Measurements from ENCODE around the gene CDIP1. TPM values are rescaled to one million over a fixed set of nuclear protein-coding genes. Genes with fewer than 3 reads are reported as not detected.

The CDIP1 gene
- polyA plus RNA-seq, 4 donors, result 21.0 to 31.1 (median 28.3) TPM

- DNase-seq (ENCODE audit: low read depth in 4 of 4, low spot score in 3 of 4), result no peak
Observed at GRCh38 chr16:4544473-4544872, 5.9 kb upstream of the CDIP1 start.

DNA sequence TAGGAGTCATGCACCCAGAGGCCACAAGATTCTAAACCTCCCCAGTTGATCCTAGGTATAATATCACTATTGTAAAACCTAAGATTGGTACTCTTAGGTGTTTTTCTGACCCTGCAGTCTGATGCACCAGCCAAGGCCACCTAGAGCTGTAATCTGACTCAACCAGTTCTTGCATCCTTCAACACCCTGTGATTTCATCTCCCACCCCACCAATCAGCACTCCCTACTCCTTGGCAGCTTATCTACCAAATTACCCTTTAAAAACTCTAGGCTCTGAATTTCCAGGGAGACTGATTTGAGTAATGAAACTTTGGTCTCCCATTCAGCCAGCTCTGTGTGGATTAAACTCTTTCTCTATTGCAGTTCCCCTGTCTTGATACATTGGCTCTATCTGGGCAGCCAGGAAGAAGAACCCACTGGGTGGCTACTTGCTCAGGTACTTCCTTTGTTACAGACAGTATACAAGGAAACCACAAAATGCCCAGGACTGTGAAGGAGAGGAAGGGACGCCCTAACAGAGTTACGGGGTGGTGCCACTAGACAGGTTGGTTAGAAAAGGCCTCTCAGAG is 1.2 kb upstream of the CDIP1 start:
- DNase-seq (ENCODE audit: low read depth in 4 of 4, low spot score in 3 of 4), result no peak

DNA sequence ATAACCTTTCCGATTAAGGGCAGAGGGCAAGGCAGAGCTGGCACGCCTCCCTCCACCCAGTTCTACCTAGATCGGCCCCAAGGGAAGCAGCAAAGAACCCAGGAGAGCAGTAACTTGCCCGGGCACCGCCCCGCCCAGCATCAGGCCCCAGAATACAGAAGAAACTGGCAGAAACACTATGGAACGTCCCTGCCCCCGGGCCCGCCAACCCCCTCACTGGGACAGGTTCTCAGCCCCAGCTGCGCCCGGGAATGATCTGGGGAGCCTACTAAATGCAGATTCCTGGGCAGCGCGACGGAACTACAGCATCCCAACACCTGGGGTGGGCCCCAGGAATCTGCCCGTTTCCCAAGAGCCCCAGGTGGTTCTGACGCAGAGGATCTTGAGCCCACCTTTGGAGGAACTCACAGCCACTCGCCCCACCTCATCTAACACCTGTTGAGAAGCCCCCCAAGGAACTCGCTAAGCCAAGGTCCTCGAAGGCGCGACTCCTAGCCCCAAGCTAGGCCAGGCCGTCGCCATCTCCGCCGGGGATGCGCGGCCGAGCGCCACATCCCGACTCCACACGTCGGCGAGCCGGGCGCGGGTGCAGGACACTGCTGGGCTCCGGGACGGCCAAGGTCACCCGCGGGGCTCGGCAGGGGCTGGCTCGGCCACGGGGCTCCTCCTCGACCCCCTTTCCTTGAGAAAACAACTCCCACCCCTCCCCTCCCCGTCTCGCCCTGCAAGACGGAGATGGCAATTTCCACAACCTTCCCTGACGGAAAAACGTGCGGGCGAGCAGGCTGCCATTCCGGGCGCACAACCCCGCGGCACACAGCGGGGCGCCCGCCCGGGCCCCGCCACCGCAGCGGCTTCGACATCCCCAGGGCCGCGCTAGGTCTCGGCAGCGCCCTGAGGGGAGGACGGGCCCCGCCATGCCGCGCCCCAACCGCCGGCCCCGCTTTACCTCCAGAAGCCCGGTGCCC is 913 bp downstream of the CDIP1 start:
- DNase-seq (ENCODE audit: low read depth in 4 of 4, low spot score in 3 of 4), result no peak

GRCh38 chr16:4536391-4537106 is 2.0 kb downstream of the CDIP1 start:
- no peak for DNase-seq (ENCODE audit: low read depth in 4 of 4, low spot score in 3 of 4)

GRCh38 chr16:4535627-4536108 is 2.9 kb downstream of the CDIP1 start:
- no peak for DNase-seq (ENCODE audit: low read depth in 4 of 4, low spot score in 3 of 4)

GRCh38 chr16:4534151-4534790 is 4.3 kb downstream of the CDIP1 start:
- DNase-seq (ENCODE audit: low read depth in 4 of 4, low spot score in 3 of 4), result no peak

- no peak for DNase-seq (ENCODE audit: low read depth in 4 of 4, low spot score in 3 of 4)
Observed at GRCh38 chr16:4533490-4533889, 5.1 kb downstream of the CDIP1 start.

DNA sequence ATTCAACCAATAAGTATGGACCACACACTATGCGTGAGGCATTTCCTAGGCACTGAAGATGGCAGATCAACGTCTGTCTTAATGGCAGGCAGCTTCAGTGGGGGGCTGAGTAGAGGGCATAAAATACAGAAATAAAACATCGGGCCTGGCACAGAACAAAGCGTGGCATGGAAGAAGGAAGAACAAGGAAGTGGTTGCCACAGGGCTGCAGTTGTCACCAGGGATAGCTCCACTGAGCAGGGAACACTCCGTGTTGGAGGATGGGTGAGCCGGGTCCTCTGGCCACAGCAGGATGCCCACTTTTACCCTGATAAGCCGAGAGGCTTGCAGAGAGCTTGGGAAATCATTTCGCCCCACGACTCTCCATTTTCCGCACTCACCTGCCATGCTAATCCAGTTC is 6.3 kb downstream of the CDIP1 start:
- no peak for DNase-seq (ENCODE audit: low read depth in 4 of 4, low spot score in 3 of 4)

- no peak for DNase-seq (ENCODE audit: low read depth in 4 of 4, low spot score in 3 of 4)
Observed at GRCh38 chr16:4531811-4532210, 6.8 kb downstream of the CDIP1 start.

- no peak for DNase-seq (ENCODE audit: low read depth in 4 of 4, low spot score in 3 of 4)
Observed at GRCh38 chr16:4529085-4530060, 9.2 kb downstream of the CDIP1 start.

GRCh38 chr16:4525634-4526277 is 12.8 kb downstream of the CDIP1 start:
- DNase-seq (ENCODE audit: low read depth in 4 of 4, low spot score in 3 of 4), result no peak

DNA sequence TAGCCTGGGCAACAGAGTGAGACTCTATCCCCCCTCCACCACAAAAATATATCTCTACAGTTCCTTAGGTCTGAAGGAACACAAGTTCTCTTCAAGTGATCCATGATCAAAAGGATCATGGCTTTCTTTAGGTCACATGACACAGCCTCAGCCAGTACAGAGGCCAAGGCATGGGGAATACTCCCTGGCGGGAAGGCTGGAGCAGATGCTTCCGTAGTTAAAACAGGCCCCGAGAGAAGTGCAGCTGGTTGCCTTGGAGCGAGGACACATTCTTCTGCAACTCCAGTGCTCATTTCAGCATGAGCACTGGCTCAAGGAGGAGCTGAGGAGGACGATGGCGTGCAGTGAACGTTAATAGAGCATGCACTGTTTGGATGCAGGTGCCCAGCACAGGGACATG is 13.5 kb downstream of the CDIP1 start:
- DNase-seq (ENCODE audit: low read depth in 4 of 4, low spot score in 3 of 4), result no peak

DNA sequence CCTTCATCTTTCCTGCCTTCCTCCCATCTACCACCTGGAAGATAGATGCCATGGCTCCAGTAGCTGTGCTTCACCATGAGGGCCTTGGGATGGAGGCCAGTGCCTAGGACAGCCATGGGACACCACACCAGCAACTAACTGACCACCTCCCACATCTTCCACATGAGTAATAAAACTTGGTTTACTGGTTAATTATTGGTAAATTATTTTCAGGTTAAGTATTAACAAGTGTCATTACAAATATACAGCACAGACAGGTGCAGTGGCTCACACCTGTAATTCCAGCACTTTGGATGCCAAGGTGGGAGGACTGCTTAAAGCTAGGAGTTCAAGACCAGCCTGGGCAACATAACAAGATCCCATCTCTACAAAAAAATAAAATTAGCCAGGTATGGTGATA is 14.0 kb downstream of the CDIP1 start:
- no peak for DNase-seq (ENCODE audit: low read depth in 4 of 4, low spot score in 3 of 4)

DNA sequence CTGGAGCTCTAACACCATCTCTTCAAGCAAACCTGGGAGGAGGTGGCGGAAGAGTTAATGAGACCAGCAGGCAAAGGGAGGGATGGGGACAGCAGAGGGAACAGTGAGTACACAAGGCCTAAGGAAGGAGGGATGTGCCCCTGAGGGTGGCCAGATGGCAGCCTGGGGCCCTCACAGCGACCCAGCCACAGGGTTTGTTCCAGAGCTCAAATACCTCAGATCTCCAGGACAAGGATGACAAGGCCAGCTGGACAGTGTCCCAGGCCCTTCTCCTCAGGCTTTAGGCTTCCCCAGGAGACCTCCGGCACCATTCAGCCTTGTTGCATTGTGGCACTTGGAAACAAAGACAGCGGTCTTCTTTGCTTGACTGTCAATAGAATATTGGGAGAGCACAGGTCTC is 14.9 kb downstream of the CDIP1 start:
- DNase-seq (ENCODE audit: low read depth in 4 of 4, low spot score in 3 of 4), result no peak

DNA sequence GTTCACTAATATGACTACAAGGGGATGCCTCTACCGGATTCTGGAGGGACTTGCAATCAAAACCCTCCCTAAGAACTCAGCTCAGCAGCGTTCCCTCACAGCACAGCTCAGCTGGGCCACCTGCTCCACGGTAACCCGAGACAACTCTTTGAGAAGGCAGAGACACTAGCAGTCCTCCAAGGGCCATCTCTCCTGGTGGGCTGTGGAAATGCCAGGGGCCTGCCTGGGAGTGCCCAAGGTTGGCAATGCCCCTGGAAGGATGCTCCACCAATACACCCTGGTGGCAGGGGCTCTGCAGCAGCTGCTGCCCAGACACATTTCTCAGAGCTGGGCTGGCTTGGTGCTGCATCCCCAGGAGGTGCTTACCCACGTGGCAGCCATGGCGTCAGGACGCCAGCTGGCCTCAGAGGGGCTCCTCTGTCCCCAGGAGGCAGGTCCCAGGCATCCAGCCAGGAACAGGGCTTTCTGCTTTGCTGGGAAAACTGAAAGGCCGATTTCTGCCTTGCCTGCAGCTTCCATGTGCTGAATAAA is 16.5 kb downstream of the CDIP1 start:
- no peak for DNase-seq (ENCODE audit: low read depth in 4 of 4, low spot score in 3 of 4)

GRCh38 chr16:4520913-4521312 is 17.7 kb downstream of the CDIP1 start:
- DNase-seq (ENCODE audit: low read depth in 4 of 4, low spot score in 3 of 4), result no peak

- no peak for DNase-seq (ENCODE audit: low read depth in 4 of 4, low spot score in 3 of 4)
Observed at GRCh38 chr16:4519274-4520058, 19.1 kb downstream of the CDIP1 start.
